ENCODE results near the gene ATP6V1G2.

GRCh38 chr6:31558631-31559500 is 12.5 kb upstream of the ATP6V1G2 start:
- no peak for TF ChIP-seq USF2 (IDR thresholded peaks at IDR 0.05; ENCODE audit: low read depth, low read length)
- no peak for TF ChIP-seq MAZ (IDR thresholded peaks at IDR 0.05; ENCODE audit: borderline replicate concordance, low read depth, low read length)
- TF ChIP-seq RFX5 (IDR thresholded peaks at IDR 0.05; ENCODE audit: low read depth, low read length), result no peak
- TF ChIP-seq CTCF (conservative IDR thresholded peaks at IDR 0.05; ENCODE audit: low read depth, low read length), result no peak
- TF ChIP-seq POLR2A (IDR thresholded peaks at IDR 0.05; ENCODE audit: low read depth, low read length), result no peak
- TF ChIP-seq RAD21 (IDR thresholded peaks at IDR 0.05; ENCODE audit: low read length), result no peak
- no peak for TF ChIP-seq NFE2L2 (IDR thresholded peaks at IDR 0.05; ENCODE audit: low read depth, low read length)
- no peak for TF ChIP-seq RCOR1 (IDR thresholded peaks at IDR 0.05; ENCODE audit: insufficient replicate concordance, low read length)
- TF ChIP-seq MAFK (IDR thresholded peaks at IDR 0.05; ENCODE audit: low read depth, low read length), result no peak
- TF ChIP-seq CEBPB (IDR thresholded peaks at IDR 0.05; ENCODE audit: low read depth, low read length), result no peak
- no peak for TF ChIP-seq SMC3 (IDR thresholded peaks at IDR 0.05; ENCODE audit: low read depth, low read length)
- no peak for TF ChIP-seq BHLHE40 (IDR thresholded peaks at IDR 0.05; ENCODE audit: low read depth, low read length)
